GM21737 (cell line): ENCODE measurements around the gene CASP7.
A peak's percentile ranks its signal among the peaks of the same experiment; 100 is the strongest.

Experiments
- ATAC-seq: cut with Tn5 transposase; IDR thresholded peaks from one replicate; pipeline ENCODE4 v1.9.1; 2021; ENCODE audit warnings: mild to moderate bottlenecking, moderate library complexity; ENCODE audit not compliant: unreplicated experiment

CASP7 gene

DNA sequence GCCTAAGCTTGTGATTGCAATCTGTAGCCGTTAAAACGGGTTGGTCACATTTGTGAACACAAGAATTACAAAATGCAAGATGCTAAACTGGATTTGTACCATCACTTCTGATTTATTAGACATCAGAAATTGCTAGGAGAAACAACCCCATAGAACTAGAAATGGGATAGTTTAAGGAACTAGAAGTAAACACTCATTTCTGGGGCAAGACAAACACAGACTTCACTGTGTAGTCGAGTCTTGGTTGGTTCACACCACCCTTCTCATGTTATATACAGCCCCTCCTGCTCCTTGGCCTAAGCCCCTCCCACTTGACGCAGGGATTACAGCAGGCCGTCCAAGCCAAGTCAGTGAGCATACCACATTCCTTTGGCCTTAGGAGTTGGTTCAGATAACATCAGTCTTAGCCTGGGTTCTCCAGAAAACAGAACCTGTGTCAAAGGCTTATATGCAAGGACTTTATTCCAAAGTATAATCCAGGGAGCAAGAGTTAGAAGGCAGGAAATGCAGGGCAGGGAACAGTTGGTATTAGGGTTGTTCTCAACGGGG lies 13.8 kb upstream of the CASP7 start:
- ATAC-seq: no peak

DNA sequence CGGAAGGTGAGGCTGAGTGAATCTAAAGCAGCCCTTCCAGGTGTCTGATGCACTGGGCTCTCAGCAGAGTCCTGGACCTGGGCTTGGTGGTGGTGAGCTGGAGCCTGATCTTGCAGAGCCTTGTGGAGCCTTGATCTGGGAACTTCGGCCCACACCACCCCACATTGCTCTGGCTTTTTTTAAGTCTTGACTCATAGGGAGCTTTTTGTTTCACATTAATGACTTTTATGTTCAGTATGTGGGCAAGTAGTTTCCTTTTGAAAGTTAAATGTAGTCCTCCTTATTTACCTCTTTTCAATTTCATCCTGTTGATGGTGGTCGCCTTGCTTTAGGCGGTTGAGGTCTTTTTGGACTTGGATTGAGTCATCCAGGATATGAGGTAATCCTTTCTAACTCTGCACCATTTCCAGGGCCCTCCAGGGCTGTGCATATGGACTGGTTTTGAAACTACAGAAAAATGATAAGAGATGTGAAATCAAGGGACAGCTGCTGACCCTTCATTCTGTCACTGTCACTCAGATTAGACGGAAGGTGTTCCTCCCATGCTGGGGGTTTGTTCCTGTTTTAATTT lies 12.9 kb upstream of the CASP7 start:
- peak; percentile 80 for ATAC-seq

DNA sequence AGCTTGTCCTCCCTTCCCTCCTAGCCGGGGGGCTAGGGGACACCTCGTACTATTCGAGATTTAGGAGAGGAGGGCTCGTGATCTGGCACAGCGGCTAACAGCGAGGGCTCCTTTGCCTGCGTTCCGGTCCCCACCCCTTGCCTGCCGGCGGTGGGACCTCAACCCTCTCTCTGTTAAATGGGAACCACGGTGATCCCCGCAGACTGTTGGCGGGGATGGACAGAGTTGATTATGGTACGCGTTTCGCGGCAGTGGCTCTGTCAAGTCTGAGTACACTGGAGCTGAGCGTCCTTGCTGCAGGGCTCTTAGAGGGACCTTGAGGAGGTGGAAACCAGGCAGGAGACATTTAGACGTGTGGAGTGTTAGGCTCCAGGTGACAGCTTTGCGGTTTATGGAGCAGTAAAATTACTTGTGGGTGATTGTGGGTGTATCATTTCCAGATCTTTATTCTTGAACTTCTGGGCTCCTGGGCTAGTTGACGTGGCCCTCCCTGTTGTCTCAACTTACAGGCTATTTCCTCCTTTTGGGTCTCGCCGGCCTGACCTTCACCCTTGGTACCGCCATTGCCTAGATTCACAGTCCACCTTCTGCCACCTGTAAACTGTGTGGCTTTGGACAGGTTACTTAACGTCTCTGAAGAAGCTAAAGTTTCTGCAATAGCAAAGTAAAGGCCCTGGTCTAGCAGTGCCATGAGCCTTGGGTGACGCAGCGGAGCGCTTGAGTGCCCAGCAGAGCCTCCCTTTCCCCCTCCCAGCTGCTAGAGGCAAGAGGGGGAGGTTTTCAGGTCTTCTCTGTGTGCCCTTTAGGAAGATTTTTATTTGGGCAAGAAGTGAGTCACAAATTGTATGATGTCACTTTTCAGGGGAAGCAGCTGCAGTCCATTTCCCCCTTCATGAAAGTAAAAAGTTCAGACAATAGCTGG lies 739 bp downstream of the CASP7 start:
- ATAC-seq: peak; percentile 18

DNA sequence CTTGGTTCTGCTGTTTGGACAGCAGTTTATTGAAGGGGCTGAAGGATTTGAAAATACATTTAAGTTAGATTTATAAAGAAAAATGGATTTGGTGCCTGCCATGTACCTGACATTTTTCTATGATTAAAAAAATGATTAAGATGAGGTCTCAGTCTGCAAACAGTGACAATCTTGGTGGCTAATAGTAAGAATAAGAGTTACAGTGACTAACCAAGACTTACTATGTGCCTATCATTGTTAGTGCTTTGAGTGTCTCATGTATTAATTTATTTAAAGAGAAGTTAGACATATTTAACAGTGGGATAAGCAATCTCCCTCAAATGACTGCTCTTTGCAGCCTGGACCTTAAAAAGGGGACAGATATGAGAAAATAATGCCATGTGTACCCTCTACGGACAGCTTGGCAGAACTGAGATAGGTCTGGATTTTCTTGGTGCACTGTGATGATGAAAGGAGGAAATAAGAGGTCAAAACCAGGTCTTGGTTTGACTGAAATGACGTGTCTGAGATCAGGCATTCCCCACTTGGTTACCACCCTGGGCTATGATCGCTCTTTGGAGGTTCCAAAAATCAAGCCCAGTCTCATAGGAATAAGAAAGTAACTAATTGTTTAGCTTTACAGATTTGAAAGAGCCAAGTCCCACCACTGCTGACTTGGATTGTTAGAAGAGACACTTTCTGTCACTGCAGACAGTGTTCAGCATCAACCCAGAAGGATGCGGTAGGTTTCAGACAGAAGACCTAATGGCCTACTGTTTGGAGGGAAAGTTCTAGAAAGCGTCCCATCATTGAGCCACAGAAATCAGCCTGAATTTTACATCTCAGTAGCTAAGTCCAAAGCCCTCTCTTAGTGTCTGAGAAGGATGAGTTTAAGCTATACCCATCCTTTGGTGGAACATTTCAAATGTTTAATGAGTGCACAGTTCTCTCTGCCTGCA lies 2.1 kb downstream of the CASP7 start:
- ATAC-seq: peak; percentile 52

DNA sequence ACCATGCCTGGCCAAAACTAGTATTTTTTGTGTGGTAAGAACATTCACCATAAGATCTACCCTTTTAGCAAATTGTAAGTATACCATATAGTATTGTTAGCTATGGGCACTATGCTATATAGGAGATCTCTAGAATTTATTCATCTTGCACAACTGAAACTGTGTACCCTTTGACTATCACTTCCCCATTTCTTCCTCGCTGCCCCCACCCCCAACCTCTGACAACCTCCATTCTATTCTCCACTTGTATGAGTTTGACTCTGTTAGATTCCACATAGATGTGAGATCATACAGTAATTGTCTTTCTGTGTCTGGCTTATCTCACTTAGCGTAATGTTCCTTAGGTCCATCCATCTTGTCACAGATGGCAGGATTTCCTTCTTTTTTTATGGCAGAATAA lies 3.6 kb downstream of the CASP7 start:
- ATAC-seq: no peak

DNA sequence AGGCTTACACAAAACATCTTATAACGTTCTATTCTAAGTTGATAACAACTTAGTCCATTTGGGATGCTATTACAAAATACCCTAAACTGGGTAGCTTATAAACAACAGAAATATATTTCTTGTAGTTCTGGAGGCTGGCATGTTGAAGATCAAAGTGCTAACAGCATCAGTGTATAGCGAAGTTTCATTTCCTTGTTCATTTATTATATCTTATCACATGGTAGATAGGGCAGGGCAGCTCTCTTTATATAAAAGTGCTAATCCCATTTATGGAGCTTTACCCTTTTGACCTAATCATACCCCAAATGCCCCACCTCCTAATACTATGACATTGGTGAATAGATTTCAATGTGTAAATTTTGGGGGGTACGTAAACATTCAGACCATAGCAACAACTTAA lies 6.3 kb downstream of the CASP7 start:
- no peak for ATAC-seq

DNA sequence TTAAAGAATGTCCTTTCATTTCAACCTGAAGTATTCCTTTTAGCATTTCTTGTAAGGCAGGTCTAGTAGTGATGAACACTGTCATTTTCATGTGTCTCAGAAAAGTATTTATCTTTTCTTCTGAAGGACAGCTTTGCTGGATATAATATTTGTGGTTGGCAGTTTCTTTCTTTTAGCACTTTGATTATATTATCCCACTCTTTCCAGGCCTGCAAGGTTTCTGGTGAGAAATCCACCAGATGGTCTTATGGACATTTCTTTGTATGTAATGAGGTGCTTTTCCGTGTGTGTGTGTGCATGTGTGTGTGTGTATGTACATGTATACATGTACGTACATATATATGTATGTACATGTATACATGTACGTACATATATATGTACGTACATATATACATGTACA lies 7.3 kb downstream of the CASP7 start:
- no peak for ATAC-seq

DNA sequence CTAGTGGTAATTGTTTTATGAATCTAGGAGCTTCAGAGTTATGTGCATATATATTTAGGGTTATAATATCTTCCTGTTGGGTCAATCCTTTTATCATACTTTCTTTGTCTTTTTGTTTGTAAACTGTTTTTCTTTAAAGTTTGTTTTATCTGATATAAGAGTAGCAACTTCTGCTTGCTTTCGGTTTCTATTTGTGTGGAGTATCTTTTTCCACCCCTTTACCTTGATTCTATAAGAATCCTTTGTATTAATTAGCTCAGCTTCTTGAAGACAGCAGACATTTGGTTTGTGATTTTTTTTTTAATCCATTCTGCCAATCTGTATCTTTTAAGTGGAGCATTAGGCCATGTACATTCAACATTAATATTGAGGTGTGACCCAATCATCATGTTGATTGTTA lies 9.3 kb downstream of the CASP7 start:
- ATAC-seq: no peak

DNA sequence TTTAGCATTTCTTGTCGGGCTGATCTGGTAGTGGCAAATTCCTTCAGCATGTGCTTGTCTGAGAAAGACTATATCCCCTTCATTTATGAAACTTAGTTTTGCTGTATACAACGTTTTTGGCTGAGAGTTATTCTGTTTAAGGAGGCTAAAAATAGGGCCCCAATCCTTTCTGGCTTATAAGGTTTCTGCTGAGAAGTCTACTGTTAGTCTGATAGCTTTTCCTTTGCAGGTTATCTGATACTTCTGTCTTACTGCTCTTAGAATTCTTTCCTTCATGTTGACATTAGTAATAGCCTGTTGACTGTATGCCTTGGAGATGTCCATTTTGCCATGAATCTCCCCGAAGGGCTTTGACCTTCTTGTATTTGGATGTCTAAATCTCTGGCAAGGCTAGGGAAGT lies 9.9 kb downstream of the CASP7 start:
- ATAC-seq: no peak

DNA sequence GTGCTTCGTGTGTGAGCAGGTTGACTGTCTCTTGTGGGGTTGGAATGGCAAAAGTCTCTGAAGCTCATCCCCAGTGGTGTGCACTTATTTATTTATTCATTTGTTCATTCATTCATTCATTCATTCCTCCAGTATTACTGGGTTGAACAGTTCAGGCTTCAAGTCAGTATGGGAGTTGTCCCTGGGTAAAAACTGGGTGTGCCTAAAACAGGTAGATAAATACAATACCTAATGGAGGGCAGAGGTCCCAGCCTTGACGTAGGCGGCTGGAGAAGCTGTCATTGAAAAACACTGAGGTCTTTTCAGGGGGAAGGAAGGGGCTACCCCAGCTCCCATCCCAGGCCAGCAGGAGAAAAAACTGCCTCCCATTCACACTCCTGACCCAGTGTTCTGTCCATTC lies 11.0 kb downstream of the CASP7 start:
- no peak for ATAC-seq

DNA sequence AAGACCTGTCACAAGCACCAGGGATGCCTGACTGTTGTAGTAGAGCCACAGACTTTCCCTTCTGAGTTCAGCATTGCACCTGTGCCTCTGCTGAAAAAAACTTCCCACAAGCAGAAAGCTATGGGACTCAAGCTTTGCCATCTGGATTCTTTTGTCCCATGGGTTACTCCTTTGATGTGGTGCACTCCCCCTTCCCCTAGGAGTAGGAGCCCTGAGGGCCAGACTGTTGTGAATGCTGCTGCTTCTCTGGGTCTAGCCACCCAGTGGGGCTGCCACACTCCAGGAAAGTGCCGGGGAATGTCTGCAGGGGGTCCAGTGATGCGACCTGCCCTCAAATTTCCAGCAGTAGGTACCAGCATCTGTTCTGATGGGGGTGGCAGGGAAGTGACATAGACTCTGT lies 11.7 kb downstream of the CASP7 start:
- no peak for ATAC-seq

DNA sequence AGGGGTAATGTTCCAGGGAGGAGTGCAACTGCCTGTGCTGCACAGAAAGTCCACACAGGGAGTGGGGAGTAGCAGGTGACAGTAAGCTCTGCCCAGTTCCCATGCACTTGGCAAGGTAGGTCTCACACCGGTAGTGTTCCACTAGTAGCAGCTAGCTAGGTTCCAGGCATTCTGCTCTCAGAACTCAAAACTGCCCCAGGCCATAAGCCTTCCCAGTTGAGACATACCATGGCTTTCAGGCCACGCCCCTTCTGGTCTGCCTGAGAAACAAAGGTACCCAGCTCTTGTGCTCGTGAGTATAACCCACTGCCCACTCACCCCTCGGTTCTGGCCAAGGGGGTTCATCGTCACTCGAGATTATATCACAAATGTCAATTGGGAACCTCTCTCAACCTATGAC lies 12.6 kb downstream of the CASP7 start:
- ATAC-seq: no peak

DNA sequence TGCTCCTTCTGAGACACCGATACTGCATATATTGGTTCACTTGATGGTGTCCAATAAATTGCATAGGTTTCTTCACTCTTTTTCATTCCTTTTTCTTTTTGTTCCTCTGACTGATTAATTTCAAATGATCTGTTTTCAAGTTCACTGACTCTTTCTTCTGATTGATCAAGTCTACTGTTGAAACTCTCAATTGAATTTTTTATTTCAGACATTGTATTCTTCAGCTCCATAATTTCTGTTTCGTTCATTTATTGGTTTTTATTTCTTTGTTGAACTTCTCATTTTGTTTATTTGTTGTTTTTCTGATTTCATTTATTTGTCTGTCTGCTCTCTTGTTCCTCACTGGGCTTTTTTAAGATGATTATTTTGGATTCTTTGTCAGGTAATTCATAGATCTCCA lies 13.6 kb downstream of the CASP7 start:
- ATAC-seq: no peak

DNA sequence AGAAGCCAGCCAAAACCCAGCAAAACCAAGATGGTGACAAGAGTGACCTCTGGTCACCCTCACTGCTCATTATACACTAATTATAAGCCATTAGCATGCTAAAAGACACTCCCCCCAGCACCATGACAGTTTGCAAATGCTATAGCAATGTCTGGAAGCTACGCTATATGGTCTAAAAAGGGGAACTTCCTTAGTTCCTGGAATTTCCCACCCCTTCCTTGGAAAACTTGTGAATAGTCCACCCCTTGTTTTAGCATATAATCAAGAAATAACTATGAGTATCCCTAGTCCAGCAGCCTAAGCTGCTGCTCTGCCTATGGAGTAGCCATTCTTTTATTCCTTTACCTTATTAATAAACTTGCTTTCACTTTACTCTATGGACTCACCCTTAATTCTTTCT lies 16.0 kb downstream of the CASP7 start:
- no peak for ATAC-seq

DNA sequence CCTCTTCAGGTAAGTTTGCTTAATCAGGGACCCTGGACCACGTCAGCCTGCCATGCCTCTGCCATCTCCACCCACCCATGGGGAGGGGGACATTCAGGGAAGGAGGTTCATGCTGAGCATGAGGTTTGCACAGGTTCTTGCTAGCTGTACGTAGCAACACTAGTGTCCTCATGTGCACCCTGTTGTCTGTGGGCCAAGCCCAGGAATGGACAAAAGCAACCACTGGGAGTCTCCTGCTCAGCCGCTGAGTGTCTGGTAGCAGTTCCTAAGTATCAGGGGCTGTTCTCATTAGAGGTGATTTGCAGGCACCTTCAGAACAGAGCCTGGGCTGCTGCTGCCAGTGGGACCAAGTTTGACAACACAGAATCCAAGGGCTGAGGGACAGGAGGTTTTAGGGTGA lies 17.9 kb downstream of the CASP7 start:
- no peak for ATAC-seq

DNA sequence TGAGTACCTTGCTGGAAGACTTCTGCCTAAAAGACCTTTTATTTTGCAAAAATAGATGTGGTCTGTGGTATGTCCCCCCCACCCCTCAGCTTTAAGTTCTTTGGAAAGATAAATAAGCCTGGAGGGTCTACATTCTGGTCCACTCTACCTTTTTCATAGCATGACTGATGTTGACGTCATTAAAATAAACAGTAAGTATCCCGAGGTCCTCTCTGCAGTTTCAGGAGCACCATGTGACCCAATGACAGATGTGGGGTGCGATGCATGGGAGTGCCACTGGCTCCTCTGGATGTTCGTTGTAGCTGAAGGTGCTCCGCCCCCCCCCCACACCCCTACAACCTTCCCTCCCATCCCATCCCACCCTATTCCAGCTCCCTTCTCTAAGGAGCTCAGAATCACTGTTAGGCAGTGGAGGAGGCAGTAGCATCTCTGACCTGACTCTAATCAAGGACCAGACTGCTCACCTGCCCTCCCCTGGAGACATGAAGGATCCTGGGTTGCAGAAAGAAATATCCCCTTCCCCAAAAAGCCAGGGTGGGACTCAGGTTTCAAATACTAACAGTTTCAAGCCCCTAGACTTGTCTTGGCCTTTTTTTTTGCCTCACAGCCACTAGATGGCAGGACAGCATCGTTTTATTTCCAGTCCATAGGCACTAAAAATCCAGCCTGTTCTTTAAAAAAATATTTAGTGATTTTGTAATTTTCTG lies 25.1 kb downstream of the CASP7 start:
- no peak for ATAC-seq

DNA sequence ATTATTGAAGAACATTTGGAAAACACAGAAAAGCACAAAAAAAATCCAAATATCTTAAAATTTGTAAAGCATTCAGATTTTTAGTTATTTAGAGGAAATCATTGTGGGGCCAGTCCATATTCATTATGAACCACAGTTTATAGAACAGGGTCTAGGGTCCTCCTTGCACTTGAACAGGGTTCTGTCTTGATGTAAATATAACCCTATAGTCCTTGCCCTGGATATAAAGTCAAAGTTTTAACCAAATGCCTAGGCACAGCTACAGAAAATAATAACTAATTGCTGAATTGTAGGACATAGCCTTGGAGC lies 25.6 kb downstream of the CASP7 start:
- ATAC-seq: no peak

DNA sequence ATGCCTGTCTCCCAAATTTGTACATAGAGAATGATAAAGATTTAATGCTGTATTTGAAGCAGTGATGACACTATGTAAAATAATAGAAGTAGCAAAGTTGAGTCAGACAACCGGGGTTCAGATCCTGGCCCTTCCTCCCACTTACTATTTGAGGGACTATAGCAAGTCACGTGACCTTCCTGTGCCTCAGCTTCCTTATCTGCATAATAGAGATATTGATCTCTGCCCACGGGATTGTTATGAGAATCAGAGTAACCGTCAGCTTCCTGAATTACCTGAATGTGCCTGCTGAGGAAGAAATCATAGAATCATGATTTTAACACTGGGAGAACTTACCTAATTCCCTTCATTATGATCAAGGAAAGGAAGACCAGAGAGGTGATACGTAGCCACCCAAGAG lies 26.9 kb downstream of the CASP7 start:
- ATAC-seq: no peak

DNA sequence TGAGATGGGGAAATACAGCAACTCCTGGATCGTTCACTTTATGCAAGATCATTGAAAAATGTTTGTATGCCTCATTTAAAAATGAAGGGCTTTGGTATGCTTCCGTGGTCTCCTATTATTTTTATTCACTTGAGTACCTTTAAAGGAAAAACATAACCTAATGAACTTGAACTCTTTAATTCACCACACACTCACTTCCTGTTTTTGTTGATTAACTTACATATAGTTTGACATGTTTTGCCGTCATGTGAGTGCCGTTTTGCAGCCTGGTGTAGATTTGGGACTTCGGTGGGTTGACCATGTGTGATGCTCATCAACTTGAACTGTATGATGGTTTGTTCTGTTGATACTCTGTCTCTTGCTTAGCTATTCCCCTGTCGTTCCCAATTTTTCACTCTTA lies 28.9 kb downstream of the CASP7 start:
- no peak for ATAC-seq

DNA sequence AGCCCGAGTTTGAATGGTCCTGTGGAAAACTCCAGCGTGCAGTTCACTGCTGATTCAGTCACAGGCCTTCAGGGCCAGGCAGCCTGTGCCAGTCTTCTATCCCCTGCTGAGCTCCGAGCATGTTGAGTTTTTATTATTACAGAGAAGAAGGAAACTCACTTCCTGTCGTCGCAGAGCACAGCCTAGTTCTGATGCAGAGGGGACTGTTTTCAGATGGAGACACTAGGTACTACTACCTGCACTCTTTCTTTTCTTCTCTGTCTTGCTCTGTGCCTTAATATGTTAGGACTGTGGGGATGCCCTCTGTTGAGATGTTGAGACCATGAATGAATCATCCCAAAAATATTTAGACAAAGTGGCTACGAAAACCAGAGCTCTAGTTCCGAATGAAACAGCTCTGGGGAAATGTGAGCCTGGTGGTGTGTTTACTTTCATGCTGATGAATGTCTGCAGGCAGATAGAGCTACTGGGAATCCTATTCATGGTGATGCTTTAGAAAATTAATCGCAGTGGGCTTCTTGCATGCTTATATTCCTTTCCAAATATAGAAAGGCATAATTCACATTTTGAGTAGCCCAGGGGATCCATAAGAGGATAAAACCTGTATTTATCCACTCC lies 29.6 kb downstream of the CASP7 start:
- no peak for ATAC-seq
